ENCODE measurements around the gene LYPD3. TPM values are rescaled to one million over a fixed set of nuclear protein-coding genes. Genes with fewer than 3 reads are reported as not detected.

The LYPD3 gene
- total and polyA plus RNA-seq, 2 donors (not counting 3 experiments of a cell fraction or from before 2014, with no cell fraction given): 0.52 TPM; not detected in 1

- no peak overlapping the region for H3K4me2 ChIP-seq (ENCODE audit: insufficient read depth, low read length)
- H3K27me3 ChIP-seq (ENCODE audit: control insufficient read depth in 2 of 2, insufficient read depth in 2 of 2, low read length in 2 of 2): no peaks in the 10 kb centered on the region
- H3K4me3 ChIP-seq (replicated peaks in 1 of 3; ENCODE audit: insufficient read depth in 1 of 3, low read depth in 1 of 3, low read length in 3 of 3): no peak overlapping the region
- DNase-seq (ENCODE audit: low read depth, low spot score): no peak
- no peaks in the 10 kb centered on the region for H3K36me3 ChIP-seq (ENCODE audit: control insufficient read depth in 2 of 2, extremely low read depth in 1 of 2, insufficient read depth in 2 of 2, low read length in 2 of 2)
- H3K27ac ChIP-seq (ENCODE audit: insufficient read depth, low read depth, low read length): no peak overlapping the region
- H3K4me1 ChIP-seq (ENCODE audit: control insufficient read depth, extremely low read depth, insufficient read depth, low read length): no peaks in the 10 kb centered on the region
- dilution Hi-C loops (cut with MboI; ENCODE audit: extremely low pct_ligation_motif_present, low sequenced_read_pairs): no loop called here
- POLR2A ChIA-PET: no interaction called here
- TF ChIP-seq CTCF (IDR thresholded peaks at IDR 0.05; ENCODE audit: extremely low read depth in 1 of 2, insufficient read depth in 1 of 2, low read depth in 1 of 2, low read length in 2 of 2): no peak
- intact Hi-C loops (cut with micrococcal nuclease): no loop called here
- no peak for FAIRE-seq
- H3K9me1 ChIP-seq (replicated peaks; ENCODE audit: control insufficient read depth, extremely low read depth, insufficient read depth, low read length): no peaks in the 10 kb centered on the region
- no peaks in the 10 kb centered on the region for H3K79me2 ChIP-seq (ENCODE audit: control insufficient read depth, insufficient read depth, low read length)
- BruUV-seq (replicated peaks): no TSS peak
- H4K20me1 ChIP-seq (replicated peaks; ENCODE audit: control insufficient read depth, extremely low read depth, insufficient read depth, low read length): no peaks in the 10 kb centered on the region
- H2AFZ ChIP-seq (ENCODE audit: low read depth, low read length): no peak overlapping the region
- no peaks in the 10 kb centered on the region for H3K9me3 ChIP-seq (replicated peaks; ENCODE audit: control insufficient read depth, insufficient read depth, low read length)
- no peak overlapping the region for H3K9ac ChIP-seq (replicated peaks; ENCODE audit: extremely low read depth, insufficient read depth, low read length)
- CTCF ChIA-PET: no interaction called here
Observed at GRCh38 chr19:43422000-43422688, 43.3 kb downstream of the LYPD3 start.

GRCh38 chr19:43420954-43421353 is 44.5 kb downstream of the LYPD3 start:
- intact Hi-C loops (cut with micrococcal nuclease): no loop called here
- H3K4me3 ChIP-seq (replicated peaks in 1 of 3; ENCODE audit: insufficient read depth in 1 of 3, low read depth in 1 of 3, low read length in 3 of 3): no peak overlapping the region
- no peaks in the 10 kb centered on the region for H3K9me3 ChIP-seq (replicated peaks; ENCODE audit: control insufficient read depth, insufficient read depth, low read length)
- H2AFZ ChIP-seq (ENCODE audit: low read depth, low read length): no peak overlapping the region
- BruUV-seq (replicated peaks): no TSS peak
- no peak overlapping the region for H3K4me2 ChIP-seq (ENCODE audit: insufficient read depth, low read length)
- no peaks in the 10 kb centered on the region for H3K9me1 ChIP-seq (replicated peaks; ENCODE audit: control insufficient read depth, extremely low read depth, insufficient read depth, low read length)
- no peak overlapping the region for H3K9ac ChIP-seq (replicated peaks; ENCODE audit: extremely low read depth, insufficient read depth, low read length)
- H3K27ac ChIP-seq (ENCODE audit: insufficient read depth, low read depth, low read length): no peak overlapping the region
- dilution Hi-C loops (cut with MboI; ENCODE audit: extremely low pct_ligation_motif_present, low sequenced_read_pairs): no loop called here
- H3K4me1 ChIP-seq (ENCODE audit: control insufficient read depth, extremely low read depth, insufficient read depth, low read length): no peaks in the 10 kb centered on the region
- POLR2A ChIA-PET: no interaction called here
- H4K20me1 ChIP-seq (replicated peaks; ENCODE audit: control insufficient read depth, extremely low read depth, insufficient read depth, low read length): no peaks in the 10 kb centered on the region
- no peaks in the 10 kb centered on the region for H3K27me3 ChIP-seq (ENCODE audit: control insufficient read depth in 2 of 2, insufficient read depth in 2 of 2, low read length in 2 of 2)
- TF ChIP-seq CTCF (IDR thresholded peaks at IDR 0.05; ENCODE audit: extremely low read depth in 1 of 2, insufficient read depth in 1 of 2, low read depth in 1 of 2, low read length in 2 of 2) (no peak), POLR2A (IDR thresholded peaks at IDR 0.05; ENCODE audit: low read depth, low read length) (no peak), MAX (IDR thresholded peaks at IDR 0.05; ENCODE audit: insufficient read depth, insufficient read length) (no peak), POLR2AphosphoS5 (IDR thresholded peaks at IDR 0.05; ENCODE audit: insufficient read depth, low read depth, low read length) (no peak), MYC (IDR thresholded peaks at IDR 0.05; ENCODE audit: low read depth, low read length) (no peak), FOS (IDR thresholded peaks at IDR 0.05; ENCODE audit: borderline replicate concordance, insufficient read depth, low read length) (no peak), JUN (IDR thresholded peaks at IDR 0.05; ENCODE audit: borderline replicate concordance, insufficient read depth, insufficient read length, low read depth) (no peak)
- no peaks in the 10 kb centered on the region for H3K79me2 ChIP-seq (ENCODE audit: control insufficient read depth, insufficient read depth, low read length)
- DNase-seq (ENCODE audit: low read depth, low spot score) (no peak), FAIRE-seq (no peak)
- CTCF ChIA-PET: interaction anchor here (1.5 kb wide), 1 partner anchor 12 kb away, joined by 9 read pairs; no protein-coding TSS in a partner anchor
- H3K36me3 ChIP-seq (ENCODE audit: control insufficient read depth in 2 of 2, extremely low read depth in 1 of 2, insufficient read depth in 2 of 2, low read length in 2 of 2): no peaks in the 10 kb centered on the region

Measured in endothelial cell of umbilical vein (primary cell).